Measurements from ENCODE around the gene SAFB.

GRCh38 chr19:5612891-5613865 is 9.7 kb upstream of the SAFB start:
- TF ChIP-seq SIN3A (IDR thresholded peaks at IDR 0.05; ENCODE audit: low read depth) = no peak
- no peak for TF ChIP-seq CTCF (IDR thresholded peaks at IDR 0.05 in 2 of 3, conservative IDR thresholded peaks at IDR 0.05 in 1 of 3; ENCODE audit: borderline replicate concordance in 1 of 3, insufficient read depth in 1 of 3, low read depth in 2 of 3, low read length in 2 of 3)
- no peak for TF ChIP-seq EZH2 (IDR thresholded peaks at IDR 0.05)
- TF ChIP-seq POLR2A (IDR thresholded peaks at IDR 0.05; ENCODE audit: borderline replicate concordance, extremely low read depth, insufficient read depth, insufficient read length) = no peak
- no peak for TF ChIP-seq ATF3 (IDR thresholded peaks at IDR 0.05)
